A172 (cell line): ENCODE data around the gene RYR1. TPM values are rescaled to one million over a fixed set of nuclear protein-coding genes. Genes with fewer than 3 reads are reported as not detected.
"Not testable (repeated sequence)": the region's sequence is repeated elsewhere in the genome, so short reads cannot be mapped to it uniquely, and the experiment has no call there.

ENCODE experiments used
- DNase-seq: peaks from one replicate; pipeline ENCODE4 v3.0.0-alpha.2; 2015; ENCODE audit warnings: low spot score
- total RNA-seq: library from RNA; depleted of rRNA; stranded (reverse); fragments of >200 nt; shearing (Covaris generic); gene quantifications from 2 replicates; pipeline ENCODE4 v1.2.3, GENCODE V29; 2014

RYR1 gene
- total RNA-seq, 1 experiment from 2014 or later, result not detected

DNA sequence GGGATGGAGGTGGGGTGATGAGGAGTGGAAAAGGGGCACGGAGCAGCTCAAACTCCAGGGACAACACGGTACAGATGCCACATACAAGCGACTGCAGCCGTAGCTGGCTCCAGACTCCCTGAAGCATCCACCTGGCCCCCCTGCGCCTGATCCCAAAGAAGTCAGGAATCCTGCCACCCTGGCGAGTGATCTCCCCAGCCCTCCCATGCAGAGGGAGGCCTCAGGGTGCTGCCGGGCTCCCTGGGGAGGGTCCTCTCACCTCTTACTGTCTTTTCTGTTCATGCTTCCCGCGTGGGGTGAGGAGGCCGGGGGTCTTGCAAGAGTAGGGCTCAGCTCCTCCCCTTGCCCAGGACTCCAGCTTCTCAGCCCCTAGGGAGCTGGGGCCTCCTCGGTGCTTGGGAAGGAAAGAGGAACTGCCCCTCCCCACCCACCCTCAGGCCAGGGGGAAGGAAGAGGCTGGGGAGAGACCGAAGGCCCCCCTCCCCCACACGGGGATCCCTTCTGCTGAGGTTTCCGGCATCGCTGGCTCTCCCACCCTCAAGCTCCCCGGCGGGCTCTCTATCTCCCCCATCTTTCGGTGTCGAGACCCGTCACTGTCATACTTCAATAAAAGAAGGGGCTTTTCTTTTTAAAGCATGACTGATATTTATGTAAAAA, 7.6 kb upstream of the RYR1 start, which contains the start of gene RASGRP4:
TSS of gene RASGRP4 (minus strand) at position 410 of the 657 bp plus-strand sequence. CDS start at position 282, 128 bp downstream.
- no peak for DNase-seq

- DNase-seq, result not testable (repeated sequence)
Measured at GRCh38 chr19:38427035-38427677, 6.3 kb upstream of the RYR1 start.

DNA sequence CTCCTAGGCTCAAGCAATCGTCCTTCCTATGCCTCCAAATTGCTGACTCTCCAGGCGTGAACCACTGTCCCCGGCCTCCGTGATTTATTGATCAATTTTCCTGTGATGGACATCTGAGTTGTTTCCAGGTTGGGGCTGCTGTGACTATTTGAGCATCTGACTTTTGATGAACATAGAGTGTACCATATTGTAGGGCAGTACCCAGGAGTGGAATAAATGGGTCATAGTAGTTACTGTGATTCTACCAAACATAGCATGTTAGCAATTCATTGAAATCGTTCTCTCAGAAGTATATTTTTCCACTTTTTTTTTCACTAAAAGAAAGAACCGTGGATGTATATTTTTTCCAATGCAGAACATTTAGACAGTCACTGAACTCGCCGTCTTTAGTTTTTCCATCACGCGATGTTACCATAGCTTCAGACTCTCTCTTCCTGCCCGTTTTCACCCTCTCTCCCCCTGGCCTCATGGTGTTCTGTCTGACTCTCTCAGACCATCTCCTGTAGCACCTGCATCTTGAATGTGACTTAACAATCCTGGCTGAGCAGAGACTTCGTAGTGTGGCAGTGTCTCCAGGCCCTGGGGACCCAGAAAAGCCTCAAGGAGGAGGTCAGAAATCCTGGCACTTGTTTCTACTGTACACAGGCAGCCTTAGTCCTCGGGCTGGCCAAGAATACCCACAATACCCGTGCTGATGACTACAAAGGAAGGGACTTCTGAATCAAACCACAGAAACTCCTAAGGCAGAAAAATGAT, 4.3 kb upstream of the RYR1 start:
- no peak for DNase-seq

GRCh38 chr19:38429811-38430156, 3.7 kb upstream of the RYR1 start:
- no peak for DNase-seq

GRCh38 chr19:38430931-38431330, 2.6 kb upstream of the RYR1 start:
- DNase-seq, result no peak

GRCh38 chr19:38434549-38435051, 1.1 kb downstream of the RYR1 start:
- no peak for DNase-seq

DNA sequence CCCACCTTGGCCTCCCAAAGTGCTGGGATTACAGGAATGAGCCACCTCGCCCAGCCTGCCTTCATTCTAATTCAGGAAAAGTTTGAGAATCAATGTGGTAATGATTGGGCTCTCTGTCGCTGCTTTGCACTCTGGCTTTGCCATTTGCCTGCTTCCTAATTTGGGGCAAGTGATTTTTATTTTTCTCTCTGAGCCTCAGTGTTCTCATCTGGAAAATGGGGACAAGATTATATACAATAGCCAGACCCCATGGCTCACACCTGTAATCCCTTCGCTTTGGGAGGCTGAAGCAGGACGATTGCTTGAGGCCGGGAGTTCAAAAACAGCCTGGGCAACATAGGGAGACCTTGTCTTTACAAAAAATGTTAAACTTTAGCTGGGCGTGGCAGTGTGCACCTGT, 3.8 kb downstream of the RYR1 start:
- DNase-seq, result no peak

GRCh38 chr19:38437917-38438316, 4.4 kb downstream of the RYR1 start:
- no peak for DNase-seq

DNA sequence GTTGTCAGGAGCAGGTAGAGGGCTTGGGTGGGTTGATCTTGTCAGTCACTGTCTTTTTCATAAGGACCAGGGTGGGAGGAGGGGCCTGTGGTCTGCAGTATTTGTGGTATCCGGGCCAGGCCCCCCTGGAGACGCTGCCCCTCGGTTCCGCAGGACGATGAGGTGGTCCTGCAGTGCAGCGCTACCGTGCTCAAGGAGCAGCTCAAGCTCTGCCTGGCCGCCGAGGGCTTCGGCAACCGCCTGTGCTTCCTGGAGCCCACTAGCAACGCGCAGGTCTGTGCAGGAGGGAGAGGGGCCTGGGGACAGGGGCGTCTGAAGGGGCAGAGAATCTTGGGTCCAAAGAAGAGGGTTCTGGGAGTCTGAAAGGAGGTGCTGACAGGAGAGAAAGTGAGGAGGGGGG, 7.1 kb downstream of the RYR1 start:
- no peak for DNase-seq

- no peak for DNase-seq
Measured at GRCh38 chr19:38441657-38442348, 8.3 kb downstream of the RYR1 start.

GRCh38 chr19:38442736-38443135, 9.2 kb downstream of the RYR1 start:
- no peak for DNase-seq

GRCh38 chr19:38443458-38443999, 10.0 kb downstream of the RYR1 start:
- no peak for DNase-seq

DNA sequence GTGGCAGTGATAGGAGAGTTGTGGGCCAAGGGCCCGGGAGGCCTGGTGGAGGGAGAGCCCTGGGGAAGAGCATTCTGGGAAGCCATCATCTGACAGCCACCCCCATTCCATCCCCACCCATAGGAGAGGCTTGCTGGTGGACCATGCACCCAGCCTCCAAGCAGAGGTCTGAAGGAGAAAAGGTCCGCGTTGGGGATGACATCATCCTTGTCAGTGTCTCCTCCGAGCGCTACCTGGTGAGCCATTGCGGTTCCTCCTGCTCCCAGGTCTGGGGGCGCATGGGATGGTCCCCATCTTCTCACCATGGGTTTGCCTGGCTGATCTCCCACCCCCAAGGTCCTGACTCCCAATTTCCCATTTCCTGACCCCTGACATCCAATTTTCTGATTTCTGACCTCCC, 10.5 kb downstream of the RYR1 start:
- DNase-seq, result no peak

- no peak for DNase-seq
Measured at GRCh38 chr19:38445362-38445761, 11.9 kb downstream of the RYR1 start.

- DNase-seq, result no peak
Measured at GRCh38 chr19:38448225-38448624, 14.7 kb downstream of the RYR1 start.

DNA sequence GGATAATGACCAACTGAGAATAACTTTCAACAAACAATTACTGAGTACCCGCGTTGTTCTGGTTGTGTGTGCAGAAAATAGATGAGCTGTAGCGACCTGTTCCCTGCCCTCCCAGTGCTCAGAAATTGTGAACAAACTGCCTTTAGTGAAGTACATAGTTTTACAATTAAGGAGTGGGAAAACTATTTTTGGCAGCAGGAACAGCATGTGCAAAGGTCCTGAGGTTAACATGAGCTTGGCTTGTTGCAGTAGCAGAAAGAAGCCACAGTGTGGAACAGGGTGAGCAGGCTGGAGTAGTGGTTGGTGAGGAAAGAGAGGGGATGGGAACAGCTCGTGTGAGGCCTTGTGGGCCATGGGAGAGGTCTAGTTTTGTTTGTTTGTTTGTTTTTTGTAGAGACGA, 16.0 kb downstream of the RYR1 start:
- no peak for DNase-seq

GRCh38 chr19:38451036-38451435, 17.5 kb downstream of the RYR1 start:
- DNase-seq, result no peak

GRCh38 chr19:38451629-38452028, 18.1 kb downstream of the RYR1 start:
- no peak for DNase-seq

GRCh38 chr19:38452430-38453366, 19.2 kb downstream of the RYR1 start:
- DNase-seq, result no peak

GRCh38 chr19:38453596-38453995, 20.1 kb downstream of the RYR1 start:
- DNase-seq, result no peak

DNA sequence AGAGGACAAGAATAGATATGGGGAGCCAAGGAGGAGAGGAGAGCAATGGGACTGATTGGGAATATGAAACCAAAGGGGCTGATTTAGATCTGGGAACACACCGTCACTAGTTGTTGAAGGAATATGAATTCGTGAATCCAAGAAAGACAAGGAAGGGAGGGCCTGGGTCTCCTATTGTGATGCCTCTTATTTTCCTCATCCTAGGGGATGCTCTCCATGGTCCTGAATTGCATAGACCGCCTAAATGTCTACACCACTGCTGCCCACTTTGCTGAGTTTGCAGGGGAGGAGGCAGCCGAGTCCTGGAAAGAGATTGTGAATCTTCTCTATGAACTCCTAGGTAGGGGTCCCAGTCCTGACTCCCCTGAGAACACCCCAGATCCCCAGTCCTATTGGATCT, 21.5 kb downstream of the RYR1 start:
- DNase-seq, result no peak
